GM18951 (cell line): Measurements from ENCODE around the gene EVA1C.
"Not testable (repeated sequence)": the region's sequence is repeated elsewhere in the genome, so short reads cannot be mapped to it uniquely, and the experiment has no call there.

Source experiments
- POLR2A ChIP-seq: IDR thresholded peaks from 4 replicates; pipeline ENCODE4 v1.6.1; 2011; ENCODE audit warnings: mild to moderate bottlenecking; ENCODE audit not compliant: insufficient read length, insufficient read depth; ENCODE audit errors: extremely low read depth
- in situ Hi-C: fragments of 300-500 bp; cut with MboI; formaldehyde crosslinking; loops from one replicate; pipeline ENCODE4 v1.12.0; 2022; ENCODE audit warnings: low sequenced_read_pairs, mixed read lengths, inconsistent platforms; ENCODE audit not compliant: unreplicated experiment

EVA1C gene

GRCh38 chr21:32412162-32413014 is at the start of gene EVA1C:
TSS of gene EVA1C (plus strand) at chr21:32412706. CDS start at chr21:32412854, 148 bp downstream.
- no peak for TF ChIP-seq POLR2A
- in situ Hi-C loops, result no loop called here

GRCh38 chr21:32364387-32364786 is 48.1 kb upstream of the EVA1C start:
- no peak for TF ChIP-seq POLR2A
- in situ Hi-C loops, result no loop called here

- no peak for TF ChIP-seq POLR2A
- in situ Hi-C loops, result no loop called here
Measured at GRCh38 chr21:32364796-32365195, 47.7 kb upstream of the EVA1C start.

- in situ Hi-C loops, result no loop called here
- no peak for TF ChIP-seq POLR2A
Measured at GRCh38 chr21:32366191-32366590, 46.3 kb upstream of the EVA1C start.

GRCh38 chr21:32367158-32367557 is 45.3 kb upstream of the EVA1C start:
- no peak for TF ChIP-seq POLR2A
- in situ Hi-C loops, result no loop called here

GRCh38 chr21:32368386-32368785 is 44.1 kb upstream of the EVA1C start:
- TF ChIP-seq POLR2A, result no peak
- in situ Hi-C loops, result no loop called here

- in situ Hi-C loops, result not testable (repeated sequence)
Measured at GRCh38 chr21:32368961-32369360, 43.5 kb upstream of the EVA1C start.

GRCh38 chr21:32370998-32371766 is 41.3 kb upstream of the EVA1C start:
- in situ Hi-C loops, result no loop called here
- no peak for TF ChIP-seq POLR2A

- TF ChIP-seq POLR2A, result no peak
- in situ Hi-C loops, result no loop called here
Measured at GRCh38 chr21:32371913-32372314, 40.6 kb upstream of the EVA1C start.

- no peak for TF ChIP-seq POLR2A
- in situ Hi-C loops, result no loop called here
Measured at GRCh38 chr21:32372755-32373154, 39.8 kb upstream of the EVA1C start.

- TF ChIP-seq POLR2A, result no peak
- in situ Hi-C loops, result no loop called here
Measured at GRCh38 chr21:32377506-32377905, 35.0 kb upstream of the EVA1C start.

GRCh38 chr21:32377991-32378390 is 34.5 kb upstream of the EVA1C start:
- no peak for TF ChIP-seq POLR2A
- in situ Hi-C loops, result no loop called here

GRCh38 chr21:32378956-32379355 is 33.5 kb upstream of the EVA1C start:
- TF ChIP-seq POLR2A, result no peak
- in situ Hi-C loops, result no loop called here

GRCh38 chr21:32380940-32381339 is 31.6 kb upstream of the EVA1C start:
- no peak for TF ChIP-seq POLR2A
- in situ Hi-C loops, result no loop called here

- in situ Hi-C loops, result no loop called here
- TF ChIP-seq POLR2A, result no peak
Measured at GRCh38 chr21:32381571-32381970, 30.9 kb upstream of the EVA1C start.
